ENCODE data around the gene TMEM179.

Gene TMEM179

DNA sequence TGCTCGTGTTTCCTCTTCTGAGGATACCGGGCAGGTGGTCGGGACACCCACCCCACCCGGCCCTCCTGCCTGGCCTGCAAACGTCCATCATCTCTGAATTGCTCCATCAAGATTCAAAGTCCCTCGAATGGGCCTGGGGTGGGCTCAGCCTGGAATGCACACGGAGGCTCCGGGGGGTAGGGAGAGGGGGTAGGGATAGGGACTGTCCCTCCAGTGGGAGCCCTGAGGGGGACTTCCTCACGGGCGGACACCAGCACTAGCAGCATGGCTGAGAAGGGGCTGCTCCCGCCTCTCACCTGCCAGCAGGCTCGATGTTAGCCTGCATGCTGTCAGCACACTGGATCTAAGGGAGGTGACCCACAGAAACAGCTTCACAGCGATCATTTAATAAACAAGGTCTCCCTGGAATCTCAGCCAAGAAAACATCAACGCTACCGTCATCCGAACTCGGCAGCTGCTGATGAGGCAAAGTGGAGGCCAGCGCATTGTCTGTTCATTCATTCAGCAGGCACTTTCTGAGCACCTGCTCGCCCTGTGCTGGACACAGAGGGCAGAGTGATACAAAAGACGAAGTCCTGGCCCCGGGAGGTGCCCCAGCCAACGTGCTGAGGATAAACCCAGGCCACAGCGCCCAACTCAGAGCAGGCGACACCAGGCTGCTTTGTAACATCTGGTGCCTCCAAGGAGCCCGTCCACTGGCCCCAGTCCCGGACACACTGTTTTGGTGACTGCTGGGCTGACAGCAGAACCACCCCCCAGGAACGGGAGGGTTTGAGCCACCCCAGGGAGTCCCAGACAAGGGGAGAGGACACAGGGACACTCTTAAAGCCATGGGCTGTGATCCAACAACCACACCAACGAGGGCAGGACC, 6.3 kb downstream of the TMEM179 start:
- peak; percentile 59 for DNase-seq

GRCh38 chr14:104597576-104597975, 7.0 kb downstream of the TMEM179 start:
- no peak for DNase-seq

DNA sequence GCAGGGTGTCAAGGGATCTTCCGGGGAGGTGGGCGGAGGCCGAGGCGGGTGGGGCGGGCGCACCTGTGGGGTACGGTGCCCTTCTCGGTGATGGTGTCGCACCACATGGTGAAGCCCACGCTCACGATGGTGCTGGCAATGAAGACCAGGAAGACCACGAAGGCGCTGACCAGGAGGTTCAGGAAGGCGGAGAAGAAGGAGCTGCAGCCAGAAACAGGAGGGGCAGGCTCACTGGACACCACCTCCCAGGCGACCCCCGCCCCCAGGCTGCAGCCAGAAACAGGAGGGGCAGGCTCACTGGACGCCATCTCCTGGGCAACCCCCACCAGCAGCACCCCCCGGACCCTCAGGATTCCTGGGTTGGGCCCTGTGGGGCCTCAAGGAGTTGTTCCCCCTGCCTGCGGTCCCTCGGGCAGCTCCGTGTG, 7.6 kb downstream of the TMEM179 start:
- DNase-seq: no peak

DNA sequence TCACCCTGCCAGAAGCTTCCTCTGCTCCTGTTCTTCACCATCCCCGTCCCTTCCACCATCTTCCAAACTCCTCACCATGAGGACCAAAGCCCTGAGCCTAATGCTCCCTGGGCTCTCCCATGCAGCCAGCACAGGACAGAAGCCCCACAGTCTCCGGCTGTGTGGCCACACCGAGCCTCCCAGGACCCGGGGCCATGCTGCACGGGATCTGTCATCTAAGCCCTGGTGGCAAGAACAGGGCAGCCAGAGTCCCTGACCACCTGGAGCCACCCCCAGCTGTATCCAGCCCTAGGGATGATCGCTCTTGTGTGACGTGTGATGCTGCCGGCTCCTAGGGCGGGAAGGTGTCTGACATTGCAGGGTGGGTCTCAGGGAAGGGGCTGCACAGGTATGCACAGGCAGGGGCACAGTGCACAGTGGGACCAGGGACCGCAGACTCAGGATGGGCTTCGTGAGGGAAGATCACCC, 8.1 kb downstream of the TMEM179 start:
- no peak for DNase-seq

- no peak for DNase-seq
Observed at GRCh38 chr14:104595911-104596450, 8.6 kb downstream of the TMEM179 start.

GRCh38 chr14:104595116-104595675, 9.4 kb downstream of the TMEM179 start:
- no peak for DNase-seq

DNA sequence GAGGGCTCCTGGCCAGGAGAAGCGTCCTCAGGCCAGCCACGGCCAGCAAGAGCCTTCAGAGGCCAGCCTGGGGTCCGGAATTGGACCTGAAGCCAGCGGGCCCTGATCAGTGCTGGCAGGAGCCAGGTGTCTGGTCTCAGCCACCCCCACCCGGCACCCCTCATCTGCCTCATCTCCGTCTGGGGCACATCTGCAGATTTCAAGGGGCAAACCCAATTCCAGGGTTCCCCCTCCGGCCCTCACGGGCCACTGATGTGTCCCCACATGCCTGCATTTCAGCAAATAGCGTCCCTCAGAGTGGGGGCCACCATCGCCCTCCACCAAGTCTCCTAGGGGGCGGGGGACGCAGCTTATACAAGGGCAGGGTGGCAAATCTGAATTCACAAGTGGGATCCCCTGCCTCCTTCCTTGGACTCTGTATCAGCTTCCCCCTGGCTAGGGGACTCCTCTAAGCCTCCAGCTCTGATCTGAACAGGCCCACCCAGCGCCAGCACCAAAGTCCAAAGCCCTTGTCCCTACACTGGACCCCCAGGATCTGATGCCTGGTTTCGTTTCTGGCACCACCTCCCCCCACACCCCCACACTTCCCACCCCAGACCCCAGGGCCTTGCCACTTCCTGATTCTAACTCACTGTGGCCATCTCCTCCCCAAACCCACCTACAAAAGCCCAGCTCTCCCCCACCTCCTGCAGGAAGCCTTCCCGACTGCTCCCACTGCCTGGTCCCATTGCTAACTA, 10.1 kb downstream of the TMEM179 start:
- no peak for DNase-seq

GRCh38 chr14:104593710-104594136, 10.8 kb downstream of the TMEM179 start:
- DNase-seq: no peak

DNA sequence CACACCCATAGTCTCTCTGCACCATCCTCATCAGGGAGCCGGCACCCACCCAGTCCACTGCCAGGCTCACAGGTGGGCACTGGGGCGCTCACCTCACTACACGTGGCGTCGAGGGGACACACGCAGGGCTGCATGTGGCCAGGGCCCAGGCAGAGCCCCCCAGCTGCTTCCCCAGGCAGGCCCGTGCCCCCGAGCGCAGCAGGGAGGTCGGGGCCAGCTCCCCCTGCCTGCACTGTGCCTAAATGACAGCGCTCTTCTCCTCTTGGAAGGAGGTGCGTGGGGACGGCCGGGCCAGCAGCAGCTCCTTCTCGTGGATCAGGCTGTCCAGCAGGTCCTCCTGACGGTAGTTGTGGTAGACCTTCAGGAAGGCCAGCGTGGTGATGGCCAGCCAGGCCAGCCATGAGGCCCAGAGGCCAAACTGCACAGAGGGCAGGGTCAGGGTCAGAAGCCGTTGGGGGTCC, 11.3 kb downstream of the TMEM179 start:
- DNase-seq: no peak

- no peak for DNase-seq
Observed at GRCh38 chr14:104592785-104593184, 11.8 kb downstream of the TMEM179 start.

- DNase-seq: no peak
Observed at GRCh38 chr14:104592292-104592672, 12.3 kb downstream of the TMEM179 start.

DNA sequence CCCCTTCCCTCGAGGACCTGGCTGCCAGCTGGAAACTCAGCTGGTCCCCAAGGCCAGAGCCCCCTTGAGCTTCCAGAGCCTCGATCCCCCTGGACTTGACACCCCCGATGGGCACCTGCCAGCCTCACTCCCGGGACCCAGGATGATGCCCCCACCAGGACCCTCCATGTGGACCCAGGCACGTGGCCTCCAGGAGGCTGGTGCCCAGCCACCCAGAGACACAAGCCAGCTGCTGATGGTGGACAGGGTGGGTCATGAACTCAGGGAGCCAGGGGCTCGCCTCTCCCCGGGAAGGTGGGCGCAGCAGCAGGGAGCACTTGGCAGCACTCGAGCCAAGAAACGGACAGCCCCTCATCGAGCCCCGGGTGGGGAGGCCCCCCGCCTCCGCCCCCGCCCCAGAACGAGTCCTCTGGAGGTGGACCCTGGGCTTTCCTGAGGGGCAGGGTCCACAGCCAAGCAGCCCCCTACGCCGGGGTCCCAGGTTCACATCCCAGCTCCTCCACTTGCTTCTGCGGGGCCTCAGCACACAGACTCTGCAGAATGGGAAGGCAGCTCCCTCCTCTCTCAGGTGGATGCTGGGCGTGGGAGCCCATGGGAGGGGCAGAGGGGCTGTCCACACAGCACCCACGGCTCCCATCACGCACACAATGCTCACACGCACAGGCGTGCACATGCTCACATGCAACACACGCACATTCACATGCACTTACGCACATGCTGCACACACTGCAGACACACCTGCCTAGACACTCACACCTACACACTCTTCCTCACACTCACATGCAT, 12.9 kb downstream of the TMEM179 start:
- no peak for DNase-seq

- DNase-seq: no peak
Observed at GRCh38 chr14:104591031-104591430, 13.5 kb downstream of the TMEM179 start.

DNA sequence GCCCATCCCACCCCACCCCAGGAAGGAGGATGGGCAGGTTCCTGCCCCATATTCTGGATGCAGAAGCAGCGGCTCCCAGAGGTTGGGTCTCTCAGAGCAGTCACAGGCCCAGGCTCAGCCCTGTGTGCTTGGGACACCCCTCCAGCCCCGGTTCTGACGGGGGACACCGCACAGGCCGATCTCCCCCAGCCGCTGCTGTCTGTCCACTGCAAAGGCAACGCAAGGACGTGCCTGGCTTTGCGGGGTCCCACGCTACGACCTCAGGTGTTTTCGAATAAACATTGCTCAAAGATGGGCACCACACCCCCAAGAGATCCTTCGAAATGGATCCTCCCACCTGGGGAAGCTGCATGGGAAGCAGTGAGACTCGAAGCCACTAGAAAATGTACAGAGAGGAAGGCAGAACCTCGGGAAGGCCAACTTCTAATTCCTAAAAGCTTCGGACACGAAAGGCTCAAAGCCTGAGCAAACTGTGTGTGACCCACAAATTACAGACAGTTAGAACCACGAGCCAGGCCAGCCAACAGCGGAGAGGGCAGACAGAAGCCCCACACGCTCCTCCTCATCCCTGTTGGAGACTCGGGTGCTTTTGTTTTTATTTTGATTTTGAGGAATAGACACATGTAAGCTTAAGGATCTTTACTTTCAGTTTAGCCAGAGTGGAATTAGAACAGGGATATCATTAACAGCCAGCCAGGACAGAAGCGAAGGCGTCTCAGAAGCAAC, 14.2 kb downstream of the TMEM179 start:
- DNase-seq: no peak

DNA sequence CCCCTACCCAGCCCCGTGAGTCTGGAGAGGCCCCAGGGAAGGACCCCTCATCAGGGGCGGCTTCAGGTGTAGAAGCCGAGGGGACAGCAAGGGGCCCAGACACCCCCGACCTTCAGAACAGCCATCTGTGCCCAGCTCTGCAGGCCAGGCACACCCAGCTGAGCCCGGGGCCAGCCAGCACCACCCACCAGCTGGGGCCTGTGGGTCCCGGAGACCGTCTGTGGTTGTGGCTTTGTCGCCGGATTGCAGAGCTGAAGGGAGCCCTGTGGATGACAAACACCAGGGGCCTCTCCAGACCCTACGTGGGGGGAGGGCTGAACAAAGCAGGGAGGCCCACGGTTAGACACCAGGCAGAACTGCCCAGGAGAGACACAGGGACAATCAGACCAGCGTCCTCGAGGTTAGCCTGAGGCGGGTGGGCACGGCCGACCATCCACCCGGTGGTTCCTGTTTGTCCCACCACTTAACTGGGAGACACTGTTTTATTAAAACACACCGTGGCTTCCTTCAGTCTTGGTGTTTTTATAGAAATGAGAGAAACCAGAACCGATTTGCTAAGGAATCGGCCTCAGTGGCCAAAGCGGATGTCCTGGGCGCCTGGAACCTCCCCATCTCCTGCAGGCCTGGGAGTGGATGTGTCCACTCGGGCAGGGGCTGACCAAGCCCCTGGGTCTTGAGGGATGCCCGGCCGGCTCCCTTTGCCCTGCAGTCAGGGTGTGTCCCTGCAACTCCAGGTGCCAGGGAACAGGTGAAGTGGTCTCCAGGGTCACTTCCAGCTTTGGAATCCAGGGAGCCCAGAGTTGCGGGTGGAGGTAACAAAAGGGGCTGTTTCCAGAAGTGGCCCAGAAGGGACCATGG, 15.0 kb downstream of the TMEM179 start:
- DNase-seq: no peak

DNA sequence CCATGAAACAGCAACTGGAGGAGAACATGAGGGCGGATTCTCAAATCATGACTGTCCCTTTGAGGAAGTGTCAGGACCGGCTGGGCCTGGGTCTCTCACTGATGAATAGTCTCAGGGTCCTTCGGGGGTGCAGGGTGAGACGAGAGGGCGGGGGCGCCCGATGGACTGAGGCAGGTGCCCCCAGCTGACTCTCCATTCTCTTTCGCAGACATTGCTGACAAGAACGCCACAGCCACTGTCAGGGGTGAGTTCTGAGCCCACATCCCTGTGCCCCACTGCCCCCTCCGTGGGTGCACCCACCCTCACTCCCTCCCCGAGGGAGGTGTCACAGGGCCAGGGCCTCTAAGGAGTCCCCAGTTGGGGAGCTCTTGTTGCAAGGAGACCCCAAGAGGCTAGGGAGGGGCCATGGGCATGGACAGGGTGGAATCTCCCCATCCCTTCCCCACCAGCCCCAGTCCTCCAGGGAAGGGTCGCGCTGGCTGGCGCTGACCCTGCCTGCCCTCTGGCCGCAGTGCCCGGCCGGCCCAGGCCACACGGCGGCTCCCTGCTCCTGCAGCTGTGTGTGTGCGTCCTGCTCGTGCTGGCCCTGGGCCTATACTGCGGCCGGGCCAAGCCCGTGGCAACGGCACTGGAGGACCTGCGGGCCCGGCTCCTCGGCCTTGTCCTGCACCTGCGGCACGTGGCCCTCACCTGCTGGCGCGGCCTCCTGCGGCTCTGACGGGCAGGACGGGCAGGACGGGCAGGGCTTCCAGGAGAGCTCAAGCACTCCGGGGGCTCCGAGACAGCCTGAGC, 16.3 kb downstream of the TMEM179 start:
- no peak for DNase-seq

GRCh38 chr14:104587641-104588040, 16.9 kb downstream of the TMEM179 start:
- no peak for DNase-seq

GRCh38 chr14:104586832-104587620, 17.5 kb downstream of the TMEM179 start:
- DNase-seq: no peak
